OCI-LY1 (cell line): Measurements from ENCODE around the gene STAT4.

ENCODE experiments used
- H2AFZ ChIP-seq: fragments of 200-600 bp; sonication (generic), shearing (Covaris generic); 2 replicates; pipeline ENCODE4 v1.6.0; 2014; ENCODE audit warnings: antibody characterized with exemption, mild to moderate bottlenecking, low read length
- H3F3A ChIP-seq: fragments of 200-600 bp; sonication (generic), shearing (Covaris generic); 2 replicates; pipeline ENCODE4 v1.6.0; 2014; ENCODE audit warnings: mild to moderate bottlenecking, antibody characterized with exemption, low read length, moderate library complexity; ENCODE audit not compliant: insufficient read depth
- H3K27ac ChIP-seq: fragments of 200-600 bp; sonication (generic); 2 replicates; pipeline ENCODE4 v1.5.1; 2014; ENCODE audit warnings: low read length, mixed run types, mild to moderate bottlenecking, low read depth; ENCODE audit not compliant: poor library complexity, severe bottlenecking
- H3K27me3 ChIP-seq: fragments of 200-600 bp; sonication (generic); 2 replicates; pipeline ENCODE4 v1.6.0; 2014; ENCODE audit warnings: antibody characterized with exemption, mild to moderate bottlenecking, low read length, moderate library complexity; ENCODE audit not compliant: insufficient read depth
- H3K36me3 ChIP-seq: fragments of 200-600 bp; sonication (generic); 2 replicates; pipeline ENCODE4 v1.6.1; 2014; ENCODE audit warnings: mild to moderate bottlenecking, antibody characterized with exemption, low read length, moderate library complexity, mixed read lengths; ENCODE audit not compliant: insufficient read depth
- H3K4me1 ChIP-seq: fragments of 200-600 bp; sonication (generic); 2 replicates; pipeline ENCODE4 v1.5.1; 2014; ENCODE audit warnings: mild to moderate bottlenecking, low read length, moderate library complexity; ENCODE audit not compliant: insufficient read depth, severe bottlenecking
- H3K4me2 ChIP-seq: fragments of 200-600 bp; sonication (generic), shearing (Covaris generic); 2 replicates; pipeline ENCODE4 v1.6.1; 2014; ENCODE audit warnings: low read length
- H3K4me3 ChIP-seq: fragments of 200-600 bp; sonication (generic); 2 replicates; pipeline ENCODE4 v1.5.1; 2014; ENCODE audit warnings: low read length, low read depth, mild to moderate bottlenecking, mixed read lengths; ENCODE audit not compliant: poor library complexity, severe bottlenecking
- H3K79me2 ChIP-seq: fragments of 200-600 bp; shearing (Covaris generic); 2 replicates; pipeline ENCODE4 v1.6.1; 2016; ENCODE audit warnings: mixed run types, low read length, mixed read lengths; ENCODE audit not compliant: insufficient read depth
- H3K9ac ChIP-seq: fragments of 200-600 bp; sonication (generic), shearing (Covaris generic); 2 replicates; pipeline ENCODE4 v1.6.1; 2014; ENCODE audit warnings: mild to moderate bottlenecking, low read length, mixed read lengths
- H3K9me2 ChIP-seq: fragments of 200-600 bp; sonication (generic), shearing (Covaris generic); 2 replicates; pipeline ENCODE4 v1.6.1; 2014; ENCODE audit warnings: low read depth, mild to moderate bottlenecking, low read length, mixed read lengths
- H3K9me3 ChIP-seq: fragments of 200-600 bp; shearing (Covaris generic); 2 replicates; pipeline ENCODE4 v1.6.1; 2014; ENCODE audit warnings: low read length, mixed read lengths
- H4K20me1 ChIP-seq: fragments of 200-600 bp; sonication (generic), shearing (Covaris generic); 2 replicates; pipeline ENCODE4 v1.6.0; 2016; ENCODE audit warnings: mild to moderate bottlenecking, low read length; ENCODE audit not compliant: insufficient read depth
- EZH2 ChIP-seq: fragments of 200-600 bp; sonication (generic), shearing (Covaris generic); IDR thresholded peaks from 2 replicates; pipeline ENCODE4 v1.8.0; 2017; ENCODE audit warnings: borderline replicate concordance, mixed run types, mild to moderate bottlenecking, antibody characterized with exemption, low read length, moderate library complexity, mixed read lengths
- TF ChIP-seq, protein P1 (sequence below): fragments of 200-600 bp; sonication (generic), shearing (Covaris generic); IDR thresholded peaks from 2 replicates; pipeline ENCODE4 v1.5.1; 2017; ENCODE audit warnings: mild to moderate bottlenecking, antibody characterized with exemption, low read length, moderate library complexity, mixed read lengths

The STAT4 gene

DNA sequence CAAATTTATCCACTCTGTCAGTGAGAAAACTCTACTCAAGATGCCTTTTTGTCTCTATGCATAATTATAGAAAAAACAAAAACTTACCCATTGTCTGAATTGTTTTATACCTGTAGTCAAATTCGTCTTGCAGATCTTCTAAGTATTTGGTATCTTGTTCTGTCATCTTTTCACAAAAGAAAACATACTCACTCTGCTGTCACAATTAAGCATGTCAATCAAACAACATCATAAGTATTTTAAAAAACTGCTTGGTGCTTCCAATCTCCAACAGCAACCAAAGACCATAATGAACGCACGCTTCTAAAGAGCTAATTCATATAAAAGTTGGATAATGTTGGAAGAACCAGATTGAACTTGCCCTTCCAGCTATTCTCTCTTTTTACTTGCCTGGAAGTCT, 81.2 kb downstream of the STAT4 start:
- TF ChIP-seq, protein P1, sequence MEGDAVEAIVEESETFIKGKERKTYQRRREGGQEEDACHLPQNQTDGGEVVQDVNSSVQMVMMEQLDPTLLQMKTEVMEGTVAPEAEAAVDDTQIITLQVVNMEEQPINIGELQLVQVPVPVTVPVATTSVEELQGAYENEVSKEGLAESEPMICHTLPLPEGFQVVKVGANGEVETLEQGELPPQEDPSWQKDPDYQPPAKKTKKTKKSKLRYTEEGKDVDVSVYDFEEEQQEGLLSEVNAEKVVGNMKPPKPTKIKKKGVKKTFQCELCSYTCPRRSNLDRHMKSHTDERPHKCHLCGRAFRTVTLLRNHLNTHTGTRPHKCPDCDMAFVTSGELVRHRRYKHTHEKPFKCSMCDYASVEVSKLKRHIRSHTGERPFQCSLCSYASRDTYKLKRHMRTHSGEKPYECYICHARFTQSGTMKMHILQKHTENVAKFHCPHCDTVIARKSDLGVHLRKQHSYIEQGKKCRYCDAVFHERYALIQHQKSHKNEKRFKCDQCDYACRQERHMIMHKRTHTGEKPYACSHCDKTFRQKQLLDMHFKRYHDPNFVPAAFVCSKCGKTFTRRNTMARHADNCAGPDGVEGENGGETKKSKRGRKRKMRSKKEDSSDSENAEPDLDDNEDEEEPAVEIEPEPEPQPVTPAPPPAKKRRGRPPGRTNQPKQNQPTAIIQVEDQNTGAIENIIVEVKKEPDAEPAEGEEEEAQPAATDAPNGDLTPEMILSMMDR = no peak
- Histone ChIP-seq H3K4me2 (no peak overlapping the region), H3K9ac (no peak overlapping the region), H3K27ac (no peak overlapping the region), H3K9me2 (no peaks in the 10 kb centered on the region), H4K20me1 (no peaks in the 10 kb centered on the region), H3K4me3 (no peak overlapping the region), H2AFZ (no peak overlapping the region), H3K36me3 (no peaks in the 10 kb centered on the region), H3K79me2 (no peaks in the 10 kb centered on the region), H3K27me3 (no peaks in the 10 kb centered on the region), H3F3A (no peaks in the 10 kb centered on the region), H3K4me1 (no peaks in the 10 kb centered on the region), H3K9me3 (no peaks in the 10 kb centered on the region)

DNA sequence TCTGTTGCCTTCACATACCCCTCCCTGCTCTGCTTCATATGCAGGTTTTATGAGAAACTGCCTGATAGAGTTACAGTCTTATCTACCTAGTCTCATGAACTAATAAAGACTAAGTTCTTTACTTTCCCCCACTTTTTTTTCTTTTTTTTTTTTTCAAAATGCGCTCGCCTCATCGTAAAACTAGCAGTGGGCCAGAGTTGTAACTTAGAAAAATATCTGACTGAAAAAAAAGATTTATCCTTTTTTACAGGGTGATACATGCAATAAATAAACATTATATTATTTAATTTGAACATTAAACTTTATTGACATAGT, 83.9 kb downstream of the STAT4 start:
- Histone ChIP-seq H3K9me3 (no peaks in the 10 kb centered on the region), H4K20me1 (no peaks in the 10 kb centered on the region), H3K4me3 (no peak overlapping the region), H3K4me2 (no peak overlapping the region), H3K27ac (no peak overlapping the region), H3K79me2 (no peaks in the 10 kb centered on the region), H3K36me3 (no peaks in the 10 kb centered on the region), H3K4me1 (no peaks in the 10 kb centered on the region), H3K27me3 (no peaks in the 10 kb centered on the region), H2AFZ (no peak overlapping the region), H3K9me2 (no peaks in the 10 kb centered on the region), H3K9ac (no peak overlapping the region), H3F3A (no peaks in the 10 kb centered on the region)
- no peak for TF ChIP-seq EZH2
- TF ChIP-seq, protein P1 = no peak

DNA sequence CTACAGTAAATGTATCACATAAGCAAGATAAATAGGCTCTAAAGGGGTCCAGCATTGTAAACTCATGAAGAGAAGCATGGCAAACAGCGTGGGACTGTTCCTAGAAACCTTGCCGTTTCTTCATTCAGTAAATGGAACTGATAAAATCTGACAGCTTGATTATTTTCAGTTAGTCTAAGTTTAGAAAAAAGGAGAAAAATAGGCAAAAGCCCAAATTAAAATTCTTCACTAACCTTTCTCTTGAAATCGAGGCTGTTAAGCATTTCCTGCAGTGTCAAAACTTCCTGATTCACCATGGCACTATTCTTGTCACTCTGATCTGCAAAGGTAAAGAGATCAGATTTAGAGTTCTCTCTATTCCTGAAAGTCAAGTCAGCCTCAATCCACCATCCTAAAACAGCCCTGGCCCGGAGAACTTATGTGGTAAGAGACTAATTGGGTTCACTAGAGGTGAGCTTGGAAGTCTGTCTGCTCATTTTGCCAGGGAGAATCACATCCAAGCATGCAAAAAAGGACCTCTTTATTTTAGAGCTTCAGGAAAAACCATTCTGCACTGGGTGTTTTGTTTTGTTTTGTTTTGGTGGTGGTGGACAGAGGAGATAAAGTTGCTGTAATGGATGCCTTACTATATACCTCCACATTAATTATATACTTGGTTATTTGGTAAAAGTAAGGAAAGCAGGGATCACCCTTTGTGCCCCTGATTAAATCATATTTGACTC, 84.4 kb downstream of the STAT4 start:
- Histone ChIP-seq H4K20me1 (no peaks in the 10 kb centered on the region), H3K4me1 (no peaks in the 10 kb centered on the region), H3K27ac (no peak overlapping the region), H3K36me3 (no peaks in the 10 kb centered on the region), H2AFZ (no peak overlapping the region), H3K4me2 (no peak overlapping the region), H3K9ac (no peak overlapping the region), H3K9me2 (no peaks in the 10 kb centered on the region), H3K4me3 (no peak overlapping the region), H3K79me2 (no peaks in the 10 kb centered on the region), H3K9me3 (no peaks in the 10 kb centered on the region), H3K27me3 (no peaks in the 10 kb centered on the region), H3F3A (no peaks in the 10 kb centered on the region)
- TF ChIP-seq, protein P1 = no peak
- no peak for TF ChIP-seq EZH2
